CD4-positive, alpha-beta T cell treated with Interleukin-15 for 1 hour (primary cell): ENCODE measurements around the gene GLIPR2.
A peak's percentile ranks its signal among the peaks of the same experiment; 100 is the strongest.
"Not testable (repeated sequence)": the region's sequence is repeated elsewhere in the genome, so short reads cannot be mapped to it uniquely, and the experiment has no call there.

ENCODE experiments used
- DNase-seq: peaks from one replicate; pipeline ENCODE4 v3.0.0-alpha.2; 2020

The GLIPR2 gene

DNA sequence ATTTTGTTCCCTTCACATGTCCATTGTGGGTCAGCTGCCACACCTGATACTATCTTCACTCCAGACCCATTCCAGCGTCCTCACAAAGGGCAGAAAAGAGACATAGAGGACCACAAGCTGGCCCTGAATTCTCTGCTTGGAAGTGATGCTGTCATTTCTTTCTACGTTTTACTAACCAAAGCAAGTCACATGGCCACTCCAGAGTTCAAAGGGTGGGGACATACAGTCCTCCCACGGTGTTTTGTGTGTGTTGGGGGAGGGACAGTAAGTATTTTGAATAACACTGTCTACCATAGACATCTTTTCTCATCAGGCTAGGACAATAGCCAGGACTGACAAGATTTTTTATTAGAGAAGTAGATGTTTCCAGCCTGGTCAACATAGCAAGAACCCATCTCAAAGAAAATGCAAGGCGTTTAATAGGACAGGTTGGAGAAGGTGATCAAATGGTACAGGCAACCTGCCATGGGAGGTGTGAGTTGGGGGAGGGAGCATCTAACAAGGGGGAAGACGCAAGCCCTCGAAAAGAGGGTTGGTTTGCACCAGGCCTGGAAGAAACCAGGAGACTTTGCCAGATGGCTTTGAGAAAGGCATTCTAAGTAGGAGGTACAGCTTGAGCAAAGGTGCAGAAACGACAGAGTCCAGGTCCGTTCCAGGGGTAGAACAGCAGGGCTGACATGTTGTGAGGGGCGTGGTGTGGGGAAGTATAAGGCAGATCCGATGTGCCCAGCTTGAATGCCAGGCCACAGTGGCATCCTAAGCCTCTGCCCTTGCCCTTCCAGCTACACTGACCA is 11.3 kb upstream of the GLIPR2 start:
- DNase-seq, result no peak

DNA sequence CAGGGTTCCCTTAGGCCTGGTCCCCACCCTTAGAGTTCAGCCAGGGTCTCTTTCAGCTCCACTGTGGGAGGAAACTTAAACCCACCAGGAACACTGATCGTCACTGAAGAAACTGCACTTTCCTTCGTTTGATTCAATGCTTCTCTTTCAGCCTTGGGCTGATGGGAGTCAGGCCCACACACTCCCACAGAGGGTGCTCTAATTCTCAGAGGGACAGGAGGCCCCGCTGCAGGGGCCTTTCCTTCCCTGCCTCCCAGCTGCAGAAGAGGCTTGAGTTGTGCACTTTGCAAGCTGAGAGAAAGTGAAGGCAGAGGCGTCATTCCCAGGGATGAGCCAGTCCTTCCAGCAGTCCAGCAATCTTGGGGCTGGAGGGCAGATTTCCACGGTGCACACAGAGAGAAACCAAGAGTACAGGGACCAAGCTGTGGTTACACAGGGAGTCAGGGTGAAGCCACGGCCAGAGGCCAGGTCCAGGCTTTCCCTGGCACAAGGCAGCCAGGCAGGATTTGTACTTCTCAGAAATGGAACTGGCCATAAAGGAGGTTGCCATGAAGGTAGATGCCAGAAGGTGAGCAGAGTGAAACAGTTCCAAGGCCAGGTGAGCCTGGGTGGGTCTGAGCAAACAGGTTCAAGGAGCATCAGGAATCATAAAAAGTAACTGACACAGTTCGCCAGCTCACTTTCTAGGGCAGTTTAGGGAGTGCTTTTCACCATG is 10.4 kb upstream of the GLIPR2 start:
- no peak for DNase-seq

DNA sequence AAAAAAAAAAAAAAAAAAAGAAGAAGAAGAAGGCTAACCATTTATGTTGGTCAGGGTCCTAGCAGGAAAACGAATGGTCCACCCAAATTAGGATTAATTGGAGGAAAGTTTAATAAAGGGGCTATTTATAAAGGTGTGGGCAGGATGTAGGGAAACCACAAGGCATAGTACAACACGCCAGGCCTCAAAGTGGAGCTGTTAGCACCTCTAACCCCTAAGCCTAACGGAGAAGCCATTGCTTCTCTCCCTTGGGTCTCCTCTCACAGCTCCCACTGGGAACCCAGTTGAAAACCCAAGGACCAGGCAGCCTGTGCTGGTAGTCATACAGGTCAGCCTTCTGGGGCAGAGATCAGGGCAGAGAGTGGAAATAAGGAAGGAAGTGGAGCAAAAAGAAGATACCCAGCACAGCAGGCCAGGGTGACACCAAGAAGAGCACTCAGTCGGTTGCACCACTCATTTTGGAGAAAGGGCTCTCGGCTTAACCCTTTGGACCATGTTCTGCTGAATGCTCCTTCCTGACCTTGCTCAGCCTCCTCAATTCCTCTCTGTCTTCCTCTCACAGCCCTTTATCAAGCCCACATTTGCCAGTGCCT is 8.8 kb upstream of the GLIPR2 start:
- DNase-seq, result peak; percentile 44

DNA sequence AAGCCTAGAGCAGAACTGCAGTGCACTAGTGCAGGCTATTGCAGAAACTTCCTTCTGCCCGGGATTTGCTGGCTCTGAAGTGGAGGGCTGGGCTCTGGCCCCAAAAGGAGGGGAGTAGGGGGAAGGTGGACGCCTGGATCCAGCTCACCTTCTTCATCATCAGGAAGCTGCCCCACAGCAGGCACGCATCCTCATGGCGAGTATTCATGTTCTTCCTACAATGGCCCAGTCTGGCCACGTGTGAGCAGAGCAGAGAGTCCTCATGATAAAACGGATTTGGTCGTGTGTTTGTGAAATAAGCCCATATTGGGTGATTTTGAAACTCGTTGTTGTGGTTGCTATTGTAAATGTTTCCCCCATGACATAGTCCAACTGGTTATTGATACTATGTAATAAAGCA is 8.2 kb upstream of the GLIPR2 start:
- no peak for DNase-seq

DNA sequence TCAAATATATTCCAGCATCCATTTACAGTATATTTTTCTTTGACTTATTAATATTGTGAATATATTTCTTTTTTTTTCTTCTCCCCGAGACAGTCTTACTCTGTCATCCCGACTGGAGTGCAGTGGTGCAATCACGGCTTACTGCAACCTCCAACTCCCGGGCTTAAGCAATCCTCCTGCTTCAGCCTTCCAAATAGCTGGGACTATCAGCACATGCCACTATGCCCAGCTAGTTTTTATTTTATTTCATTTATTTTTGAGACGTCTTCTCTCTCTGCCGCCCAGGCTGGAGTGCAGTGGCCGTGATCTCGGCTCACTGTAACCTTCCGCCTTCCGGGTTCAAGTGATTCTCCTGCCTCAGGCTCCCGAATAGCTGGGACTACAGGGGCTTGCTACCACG is 7.4 kb upstream of the GLIPR2 start:
- no peak for DNase-seq

DNA sequence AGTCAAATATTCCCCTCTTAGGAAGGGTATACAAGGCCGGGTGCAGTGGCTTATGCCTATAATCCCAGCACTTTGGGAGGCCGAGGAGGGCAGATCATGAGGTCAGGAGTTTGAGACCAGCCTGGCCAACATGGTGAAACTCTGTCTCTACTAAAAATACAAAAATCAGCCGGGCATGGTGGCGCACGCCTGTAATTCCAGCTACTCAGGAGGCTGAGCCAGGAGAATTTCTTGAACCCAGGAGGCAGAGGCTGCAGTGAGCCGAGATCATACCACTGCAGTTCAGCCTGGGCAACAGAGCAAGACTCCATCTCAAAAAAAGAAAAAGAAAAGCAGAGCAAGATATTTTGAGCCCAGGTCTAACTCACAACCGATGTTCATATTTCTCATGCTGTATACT is 4.9 kb upstream of the GLIPR2 start:
- not testable (repeated sequence) for DNase-seq

DNA sequence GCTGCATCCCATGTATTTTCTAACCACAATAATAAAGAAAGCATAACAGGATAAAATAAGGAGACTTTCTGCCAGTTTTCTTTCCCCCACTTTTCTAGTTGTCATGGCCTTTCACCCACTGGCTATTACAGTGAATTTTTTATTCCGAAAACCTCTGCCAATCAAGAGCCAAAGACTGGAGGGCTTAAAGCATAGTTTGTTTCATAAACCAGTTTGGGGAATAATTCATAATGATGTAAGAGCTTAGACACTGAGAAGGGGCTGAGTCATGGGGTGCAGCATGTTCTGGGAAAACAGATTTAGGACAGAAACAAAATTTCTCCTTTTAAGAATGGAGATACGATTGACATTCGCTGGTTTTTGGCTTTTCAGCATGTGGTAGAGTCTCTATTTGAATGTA is 4.4 kb upstream of the GLIPR2 start:
- DNase-seq, result no peak

DNA sequence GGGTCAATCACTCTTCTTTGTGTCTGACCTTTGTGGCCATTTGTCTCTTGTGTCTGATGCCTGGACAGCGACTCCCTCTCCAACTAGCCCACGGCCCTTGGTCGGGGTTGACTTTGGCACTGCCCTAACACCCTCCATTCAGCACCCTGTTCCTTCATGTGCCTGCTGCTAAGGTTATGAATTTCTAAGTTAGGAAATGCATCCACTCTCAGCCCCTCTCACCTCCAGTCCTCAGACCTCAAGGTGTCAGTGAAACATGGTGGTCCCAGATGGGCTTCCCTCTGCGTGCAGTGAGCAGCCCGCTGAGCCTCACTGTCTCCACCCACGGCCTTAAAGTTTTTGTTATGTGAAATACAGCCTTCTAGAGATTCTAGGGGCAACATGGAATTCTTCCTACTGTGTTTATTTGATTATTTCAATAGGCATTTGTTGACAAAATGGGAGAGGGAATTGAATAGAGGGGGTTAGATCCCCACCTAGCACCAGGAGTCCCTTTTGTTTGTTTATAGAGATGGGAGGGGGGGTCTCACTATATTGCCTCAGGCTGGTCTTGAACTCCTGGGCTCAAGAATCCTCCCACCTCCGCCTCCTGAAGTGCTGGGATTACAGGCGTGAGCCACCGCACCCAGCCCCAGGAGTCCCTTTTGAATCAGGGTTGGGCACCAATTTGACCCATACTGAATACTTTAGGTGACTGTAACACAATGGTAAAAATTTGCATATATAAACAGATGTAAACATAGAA is 1.6 kb upstream of the GLIPR2 start:
- DNase-seq, result no peak

DNA sequence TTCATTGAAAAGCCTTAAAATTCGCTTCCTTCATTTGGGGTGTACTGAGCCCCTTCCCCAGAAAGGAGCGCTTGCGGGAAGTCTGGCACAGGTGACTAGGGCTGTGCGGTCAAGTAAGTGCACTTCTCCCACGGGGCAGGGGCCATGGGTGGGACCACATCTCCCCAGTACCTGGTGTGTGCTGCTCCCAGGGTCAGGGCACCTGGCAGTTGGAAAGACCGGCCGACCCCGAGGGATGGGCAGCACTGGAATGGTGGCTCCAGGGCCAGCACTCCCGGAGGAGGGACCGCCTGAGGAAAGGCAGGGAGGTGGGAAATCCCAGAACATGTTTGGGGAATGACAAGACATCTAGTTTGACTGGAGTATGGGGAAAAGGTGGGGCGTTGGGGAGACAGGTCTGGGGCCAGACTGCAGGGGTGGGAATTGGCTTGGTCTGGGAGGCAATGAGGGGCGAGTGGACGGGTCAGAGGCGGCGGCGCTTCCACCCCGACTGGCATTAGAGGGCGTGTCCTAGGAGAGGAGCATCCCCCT is 727 bp upstream of the GLIPR2 start:
- DNase-seq, result no peak

DNA sequence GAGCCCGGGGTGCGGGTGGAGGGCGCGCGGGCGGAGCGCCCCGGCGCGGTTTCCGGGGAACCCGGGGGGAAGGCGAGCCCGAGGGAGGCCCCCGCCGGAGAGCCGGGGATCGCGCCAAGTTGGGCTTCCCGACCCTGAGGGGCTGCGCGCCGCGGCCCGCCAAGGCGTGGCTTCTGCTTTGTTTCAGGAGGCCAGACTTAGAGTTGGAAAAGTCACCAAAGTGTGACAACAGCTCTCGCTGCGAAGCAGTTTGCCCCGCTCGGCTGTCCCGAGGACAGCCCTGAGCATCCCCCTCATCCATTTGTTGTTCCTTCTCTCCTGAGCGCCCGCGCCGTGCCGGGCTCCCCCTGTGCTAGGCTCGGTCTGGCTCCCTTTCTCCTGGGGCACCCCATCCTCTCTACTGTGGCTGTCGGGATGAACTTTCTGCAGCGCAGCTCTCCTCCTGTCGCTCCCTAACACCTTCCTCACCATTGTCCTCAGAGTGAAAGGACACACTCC is 410 bp downstream of the GLIPR2 start:
- no peak for DNase-seq

DNA sequence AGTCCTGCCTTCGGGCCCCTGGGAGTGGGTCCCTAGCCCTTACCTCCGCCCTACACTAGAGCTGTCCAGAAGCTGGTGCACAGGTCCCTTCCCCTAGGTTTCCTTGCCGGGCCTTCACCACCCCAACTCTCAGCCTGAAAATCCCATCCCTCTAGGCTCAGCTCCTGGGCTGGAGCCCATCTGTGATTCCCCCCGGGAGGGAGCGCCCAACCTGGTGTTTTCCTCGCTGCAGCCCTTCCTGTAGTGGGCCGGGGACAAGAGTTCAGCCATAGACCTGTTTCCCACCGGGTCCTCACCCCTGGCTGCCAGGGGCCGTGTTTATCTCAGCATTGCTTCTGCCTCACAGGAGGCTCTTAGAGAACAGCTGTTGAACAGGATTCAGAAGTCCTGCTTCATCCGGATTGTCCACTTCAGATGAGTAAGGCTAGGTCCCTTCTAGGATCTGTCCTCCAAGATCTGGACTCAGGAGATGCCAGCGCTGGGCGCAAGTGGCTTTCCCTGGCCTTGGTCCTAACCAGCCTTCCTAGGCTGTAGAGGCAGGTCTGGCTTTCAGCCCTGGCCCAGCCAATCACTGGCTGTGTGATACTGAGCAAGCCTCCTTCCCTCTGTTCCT is 965 bp downstream of the GLIPR2 start:
- DNase-seq, result no peak

DNA sequence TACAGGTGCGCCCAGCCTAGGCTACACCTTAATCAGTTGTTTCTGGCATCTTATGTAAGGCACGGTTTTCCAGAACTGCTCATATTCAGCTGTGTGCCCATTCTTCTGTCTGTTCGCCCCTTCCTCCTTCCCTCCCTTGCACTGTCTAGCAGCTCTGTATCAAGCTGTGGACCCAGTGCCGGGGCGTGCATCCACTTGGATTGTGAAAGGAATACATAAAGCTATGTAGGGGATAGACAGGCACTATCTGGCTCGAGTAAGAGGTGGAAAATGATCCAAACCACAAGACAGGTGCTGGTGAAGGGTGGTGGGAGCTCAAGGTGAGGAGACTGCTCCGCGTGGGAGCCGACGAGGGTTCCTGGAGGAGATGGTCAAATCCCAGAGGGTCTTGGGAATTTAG is 2.0 kb downstream of the GLIPR2 start:
- no peak for DNase-seq

DNA sequence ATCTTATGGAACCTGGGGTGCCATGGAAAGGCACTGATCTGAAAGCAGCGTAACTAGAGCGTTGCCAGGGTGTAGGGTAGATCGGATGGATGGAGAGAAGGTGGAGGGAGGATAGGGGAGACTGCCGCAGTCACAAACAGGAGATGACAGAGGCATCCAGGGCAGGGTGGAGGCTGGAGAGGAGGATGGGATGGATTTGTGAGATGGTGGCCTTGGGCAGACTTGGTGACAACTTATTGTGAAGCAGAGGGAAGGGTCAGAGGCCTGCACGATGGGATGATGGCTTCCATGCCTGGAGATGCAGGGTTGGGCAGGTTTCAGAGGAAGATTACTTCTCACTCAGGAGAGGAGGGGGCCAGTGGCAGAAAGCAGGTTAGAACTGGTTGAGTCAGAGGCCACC is 2.4 kb downstream of the GLIPR2 start:
- DNase-seq, result no peak

DNA sequence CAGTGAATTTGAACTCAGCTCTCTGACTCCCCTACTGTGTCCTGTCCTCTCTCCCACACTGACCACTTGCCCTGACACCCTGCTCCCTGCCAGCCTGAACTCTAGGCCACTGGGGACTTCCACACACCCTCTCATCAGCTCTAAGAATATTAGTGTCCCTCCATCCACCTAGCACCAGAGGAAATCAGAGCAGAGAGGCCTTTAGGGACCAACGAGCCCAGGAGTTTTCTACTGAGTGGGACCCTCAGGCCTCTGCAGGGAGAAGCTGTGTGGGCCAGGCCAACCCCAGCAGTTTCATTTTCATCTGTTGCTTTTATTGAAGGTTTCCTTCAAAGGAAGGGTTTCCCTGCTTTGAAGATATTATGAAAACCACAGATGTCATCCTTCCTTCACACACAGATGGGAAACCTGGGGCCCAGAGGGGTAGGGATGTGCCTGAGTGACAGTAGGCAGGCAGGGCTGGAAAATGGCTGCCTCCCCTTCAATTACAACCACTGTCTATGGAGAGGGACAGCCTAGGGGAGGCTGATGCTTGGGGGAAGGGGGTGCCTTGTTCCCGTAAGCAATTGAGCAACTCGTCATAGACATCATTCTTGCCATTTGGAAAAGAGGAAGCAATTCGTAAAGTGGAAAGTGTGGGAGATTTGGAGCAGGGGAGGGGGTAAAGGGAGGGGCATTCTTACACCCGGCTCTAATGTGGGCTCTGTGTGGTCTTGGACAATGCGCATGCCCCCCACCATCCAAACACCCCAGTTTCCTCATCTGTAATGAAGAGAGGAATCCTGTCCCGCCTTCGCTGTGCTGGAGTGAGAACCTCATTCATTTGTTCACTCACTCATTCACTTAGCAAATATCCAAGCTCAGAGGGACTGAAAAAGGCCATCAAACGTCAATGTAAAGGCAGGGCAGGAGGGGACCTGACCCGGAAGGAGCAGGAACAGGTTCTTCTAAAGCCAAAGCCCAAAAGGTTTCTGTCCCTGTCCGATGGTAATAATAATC is 3.9 kb downstream of the GLIPR2 start:
- peak; percentile 46 for DNase-seq

DNA sequence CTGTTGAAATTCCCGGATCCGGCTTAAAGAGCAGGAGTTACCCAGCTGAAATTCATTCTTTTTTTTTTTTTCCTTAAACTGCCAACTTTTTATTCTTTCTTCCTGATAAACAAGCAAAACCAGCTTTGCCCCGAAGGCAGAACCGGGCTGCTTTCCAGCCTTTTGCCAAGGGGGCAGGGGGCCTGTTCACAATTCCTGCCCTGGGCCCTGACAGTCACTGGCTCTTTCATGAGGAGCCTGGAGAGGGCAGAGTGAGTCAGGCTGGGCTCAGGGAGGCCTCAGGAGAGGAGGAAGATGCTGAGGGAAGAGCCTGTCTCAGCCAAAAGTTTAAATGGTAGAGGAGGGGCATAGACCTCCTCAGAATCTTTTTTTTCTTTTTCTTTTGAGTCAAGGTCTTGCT is 4.8 kb downstream of the GLIPR2 start:
- no peak for DNase-seq

DNA sequence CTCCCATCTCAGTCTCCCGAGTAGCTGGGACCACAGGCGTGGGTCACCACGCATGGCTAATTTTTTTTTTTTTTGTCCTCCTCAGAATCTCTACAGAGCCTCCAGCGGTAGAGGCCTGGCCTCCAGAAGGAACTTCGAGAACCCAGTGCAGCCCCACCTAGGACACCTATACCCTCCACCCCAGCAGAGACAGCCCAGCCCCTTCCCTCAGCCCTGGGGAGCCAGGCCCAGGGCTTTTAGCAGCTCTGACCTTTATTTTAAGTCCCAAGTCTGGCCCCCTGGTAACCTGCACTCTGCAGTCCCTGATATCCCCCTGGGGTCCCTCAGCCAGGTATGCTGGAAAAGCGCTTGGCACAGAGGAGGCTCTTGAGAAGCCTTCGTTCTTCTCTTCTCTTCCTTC is 5.2 kb downstream of the GLIPR2 start:
- no peak for DNase-seq

DNA sequence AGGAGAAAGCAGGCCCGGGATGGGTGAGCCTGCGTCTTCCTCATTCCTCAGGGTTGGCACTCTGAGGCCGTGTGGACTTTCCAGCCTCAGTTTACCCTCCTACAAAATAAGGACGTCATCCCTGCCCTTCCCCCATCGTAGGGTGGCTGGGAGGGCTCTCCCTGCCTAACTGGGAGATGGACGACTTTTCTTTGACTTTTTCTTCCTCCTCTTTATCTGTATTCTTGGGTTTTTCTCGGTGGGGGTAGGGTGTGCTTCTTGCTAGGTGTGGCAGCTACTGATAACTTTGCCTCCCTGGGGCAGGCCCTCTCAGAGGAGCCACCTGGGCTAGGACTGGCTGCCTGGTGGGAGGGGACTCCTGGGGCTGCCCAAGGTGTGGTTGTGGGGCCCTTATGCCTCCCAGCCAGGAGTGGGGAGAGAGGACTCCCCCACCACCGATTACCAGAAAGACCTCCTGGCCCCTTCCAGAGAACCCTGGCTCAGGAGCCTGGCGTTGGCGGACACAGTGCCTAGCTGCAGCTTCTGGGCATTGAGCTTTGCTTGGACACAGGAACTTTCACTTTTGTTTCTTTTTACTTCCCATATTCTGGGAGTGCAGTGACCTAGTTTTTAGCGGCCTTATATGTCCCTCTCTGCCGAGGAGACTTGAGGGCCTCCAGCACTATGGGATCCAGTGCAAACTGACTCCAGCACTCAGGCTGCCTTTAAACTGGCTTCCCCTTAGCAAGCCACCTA is 6.1 kb downstream of the GLIPR2 start:
- DNase-seq, result no peak

DNA sequence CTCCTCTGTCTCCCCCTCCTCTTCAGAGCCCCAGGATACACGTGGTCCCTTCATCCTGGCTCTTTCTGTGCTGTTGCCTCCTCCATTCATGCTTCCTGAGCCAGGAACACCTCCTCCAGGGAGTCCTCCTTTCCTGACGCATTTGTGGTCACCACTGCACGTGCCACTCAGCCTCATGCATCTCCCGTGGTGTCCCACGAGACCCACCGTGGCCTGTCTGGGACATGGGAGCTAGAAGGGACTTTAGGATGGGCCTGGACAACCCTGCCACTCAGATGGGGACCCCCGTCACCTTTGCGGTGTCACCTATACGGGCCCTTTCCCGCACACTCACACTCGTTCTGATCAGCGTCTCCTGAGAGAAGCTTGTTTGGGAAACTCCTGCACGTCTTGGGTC is 6.7 kb downstream of the GLIPR2 start:
- DNase-seq, result no peak

DNA sequence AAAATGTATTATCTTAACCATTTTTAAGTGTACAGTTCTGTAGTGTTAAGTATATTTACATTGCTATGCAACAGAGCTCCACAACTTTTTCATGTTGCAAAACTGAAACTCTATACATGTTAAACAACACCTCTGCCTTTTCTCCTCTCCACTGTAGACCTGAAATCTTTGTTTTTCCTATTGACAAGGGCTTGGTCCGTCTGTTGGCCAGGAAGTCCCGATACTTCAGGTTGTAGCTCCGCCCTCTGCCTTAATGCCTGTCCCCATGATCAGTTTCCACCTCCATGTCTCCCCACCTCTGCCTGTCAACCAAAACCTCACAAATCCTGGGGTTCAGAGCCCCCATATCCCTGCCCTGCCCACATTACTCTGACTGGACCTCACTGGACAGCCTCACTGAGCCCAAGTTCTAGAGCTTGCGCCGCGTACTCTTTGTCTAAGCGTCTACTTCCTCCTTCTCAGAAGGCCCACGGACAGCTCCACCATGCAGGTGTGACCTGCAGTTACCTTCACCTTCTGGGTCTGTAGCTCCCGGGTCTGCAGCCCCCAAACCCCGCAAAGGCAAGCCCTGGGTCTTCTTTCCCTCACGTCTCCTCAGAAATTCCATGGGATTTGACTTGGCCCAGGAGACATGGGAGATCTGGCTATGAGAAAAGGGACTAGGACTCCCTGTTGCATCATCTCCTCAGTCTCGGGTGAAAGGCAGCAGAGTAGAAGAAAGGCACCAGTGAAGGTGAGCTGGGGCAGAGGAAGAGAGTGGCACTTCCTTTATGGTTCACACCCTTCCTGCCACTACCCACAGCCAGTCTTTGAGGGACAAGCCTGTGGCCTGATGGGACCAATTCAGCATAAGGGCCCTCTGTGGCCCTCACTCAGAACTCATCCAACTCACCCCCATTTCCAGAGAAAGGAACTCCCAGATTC is 8.0 kb downstream of the GLIPR2 start:
- peak; percentile 55 for DNase-seq
